H9 (cell line): ENCODE measurements around the gene RIBC1. TPM values are rescaled to one million over a fixed set of nuclear protein-coding genes. Genes with fewer than 3 reads are reported as not detected.

Source experiments
- DNase-seq: peaks from one replicate; pipeline ENCODE4 v3.0.0-alpha.2; 2017
- H2AFZ ChIP-seq: one replicate; pipeline ENCODE4 v1.6.1; 2013; ENCODE audit warnings: mild to moderate bottlenecking, low read length, control low read depth, moderate library complexity
- H2AK5ac ChIP-seq: 2 replicates; pipeline ENCODE4 v1.6.1; 2013; ENCODE audit warnings: low read length, control low read depth, mixed read lengths; ENCODE audit not compliant: insufficient read length
- H2BK120ac ChIP-seq: one replicate; pipeline ENCODE4 v1.6.1; 2013; ENCODE audit warnings: low read depth, mild to moderate bottlenecking, low read length, control low read depth, inconsistent platforms; ENCODE audit not compliant: poor library complexity, severe bottlenecking
- H2BK12ac ChIP-seq: 2 replicates; pipeline ENCODE4 v1.6.1; 2013; ENCODE audit warnings: low read length, control low read depth, mixed read lengths, low read depth; ENCODE audit not compliant: insufficient read length
- H2BK15ac ChIP-seq: 2 replicates; pipeline ENCODE4 v1.6.1; 2013; ENCODE audit warnings: low read depth, low read length, control low read depth
- H2BK20ac ChIP-seq: one replicate; pipeline ENCODE4 v1.6.1; 2013; ENCODE audit warnings: low read depth, mild to moderate bottlenecking, low read length, control low read depth, inconsistent platforms; ENCODE audit not compliant: poor library complexity, severe bottlenecking
- H2BK5ac ChIP-seq: 2 replicates; pipeline ENCODE4 v1.6.1; 2013; ENCODE audit warnings: low read length, control low read depth, mixed read lengths; ENCODE audit not compliant: insufficient read length
- H3K14ac ChIP-seq: 2 replicates; pipeline ENCODE4 v1.6.1; 2013; ENCODE audit warnings: low read length, control low read depth; ENCODE audit not compliant: insufficient read depth
- H3K18ac ChIP-seq: 2 replicates; pipeline ENCODE4 v1.6.1; 2013; ENCODE audit warnings: low read depth, mild to moderate bottlenecking, mixed read lengths, low read length, control low read depth; ENCODE audit not compliant: insufficient read length
- H3K23ac ChIP-seq: 2 replicates; pipeline ENCODE4 v1.6.1; 2013; ENCODE audit warnings: low read length, control low read depth, mixed read lengths, low read depth; ENCODE audit not compliant: insufficient read length
- H3K23me2 ChIP-seq: 2 replicates; pipeline ENCODE4 v1.6.1; 2013; ENCODE audit warnings: low read depth, mild to moderate bottlenecking, mixed read lengths, low read length, control low read depth; ENCODE audit not compliant: insufficient read length, poor library complexity, severe bottlenecking
- H3K27ac ChIP-seq: 2 replicates; pipeline ENCODE4 v1.5.1; 2013; ENCODE audit warnings: low read length, control low read depth, mixed read lengths, low read depth; ENCODE audit not compliant: insufficient read length
- H3K27me3 ChIP-seq: 2 replicates; pipeline ENCODE4 v1.6.1; 2013; ENCODE audit warnings: low read length, control low read depth, inconsistent platforms; ENCODE audit not compliant: insufficient read depth
- H3K4ac ChIP-seq: 2 replicates; pipeline ENCODE4 v1.6.1; 2013; ENCODE audit warnings: low read depth, mild to moderate bottlenecking, control low read depth, inconsistent platforms, low read length, moderate library complexity
- H3K4me1 ChIP-seq: 2 replicates; pipeline ENCODE4 v1.6.1; 2013; ENCODE audit warnings: low read length, control low read depth, inconsistent platforms; ENCODE audit not compliant: insufficient read depth
- H3K4me2 ChIP-seq: 2 replicates; pipeline ENCODE4 v1.6.1; 2013; ENCODE audit warnings: low read length, control low read depth, mixed read lengths; ENCODE audit not compliant: insufficient read length, insufficient read depth
- H3K56ac ChIP-seq: 2 replicates; pipeline ENCODE4 v1.6.1; 2013; ENCODE audit warnings: low read depth, mild to moderate bottlenecking, mixed read lengths, low read length, control low read depth; ENCODE audit not compliant: insufficient read length
- H3K79me1 ChIP-seq: 2 replicates; pipeline ENCODE4 v1.6.1; 2013; ENCODE audit warnings: low read depth, mild to moderate bottlenecking, moderate library complexity, low read length, control low read depth, inconsistent platforms; ENCODE audit not compliant: insufficient read depth, poor library complexity, severe bottlenecking
- H3K79me2 ChIP-seq: 2 replicates; pipeline ENCODE4 v1.6.1; 2013; ENCODE audit warnings: low read length, control low read depth, inconsistent platforms; ENCODE audit not compliant: insufficient read depth
- H3K9ac ChIP-seq: 2 replicates; pipeline ENCODE4 v1.6.1; 2013; ENCODE audit warnings: low read length, control low read depth, mixed read lengths; ENCODE audit not compliant: insufficient read length; ENCODE audit errors: extremely low read depth
- H3K9me3 ChIP-seq: one replicate; pipeline ENCODE4 v1.6.1; 2013; ENCODE audit warnings: low read depth, low read length, inconsistent platforms; ENCODE audit not compliant: control insufficient read depth
- H3T11ph ChIP-seq: one replicate; pipeline ENCODE4 v1.6.1; 2013; ENCODE audit warnings: mild to moderate bottlenecking, low read length, control low read depth, inconsistent platforms
- H4K20me1 ChIP-seq: one replicate; pipeline ENCODE4 v1.6.1; 2013; ENCODE audit not compliant: control insufficient read depth, insufficient read length, insufficient read depth
- H4K5ac ChIP-seq: 2 replicates; pipeline ENCODE4 v1.6.1; 2013; ENCODE audit warnings: low read depth, mild to moderate bottlenecking, mixed read lengths, low read length, control low read depth; ENCODE audit not compliant: insufficient read length
- H4K8ac ChIP-seq: replicated peaks from 2 replicates; pipeline ENCODE4 v1.6.1; 2013; ENCODE audit warnings: low read length, control low read depth, mixed read lengths, low read depth; ENCODE audit not compliant: insufficient read length
- H4K91ac ChIP-seq: 2 replicates; pipeline ENCODE4 v1.6.1; 2013; ENCODE audit warnings: low read depth, mild to moderate bottlenecking, moderate library complexity, mixed read lengths, low read length, control low read depth; ENCODE audit not compliant: insufficient read length
- H3K27ac Mint-ChIP-seq, 3 experiments: 2 replicates in 2 of 3; 3 replicates in 1 of 3; pipeline ENCODE4 v1.8.0; 2020 to 2021; ENCODE audit warnings: mixed read lengths in 3 of 3, mild to moderate bottlenecking in 1 of 3, moderate library complexity in 1 of 3
- H3K27me3 Mint-ChIP-seq: 2 replicates; pipeline ENCODE4 v1.8.0; 2021; ENCODE audit warnings: low read depth, mild to moderate bottlenecking, moderate library complexity, mixed read lengths
- H3K36me3 Mint-ChIP-seq, 3 experiments: 2 replicates in 2 of 3; 3 replicates in 1 of 3; pipeline ENCODE4 v1.8.0; 2020 to 2021; ENCODE audit warnings: low read depth in 3 of 3, mixed read lengths in 3 of 3; ENCODE audit not compliant: insufficient read depth in 1 of 3
- H3K4me1 Mint-ChIP-seq, 2 experiments: 2 replicates each; pipeline ENCODE4 v1.8.0; 2020; ENCODE audit warnings: mixed read lengths in 2 of 2
- H3K4me3 Mint-ChIP-seq, 2 experiments: 2 replicates in 1 of 2; 3 replicates in 1 of 2; pipeline ENCODE4 v1.8.0; 2020 to 2021; ENCODE audit warnings: mild to moderate bottlenecking in 2 of 2, mixed read lengths in 2 of 2, moderate library complexity in 1 of 2
- H3K9me3 Mint-ChIP-seq, 2 experiments: 2 replicates in 1 of 2; 3 replicates in 1 of 2; pipeline ENCODE4 v1.8.0; 2020; ENCODE audit warnings: mild to moderate bottlenecking in 2 of 2, mixed read lengths in 2 of 2, moderate library complexity in 1 of 2
- WGBS: extraction: QIAGEN DNeasy Blood & Tissue Kit; methylation state at CpG from one replicate; pipeline ENCODE4 v1.1.7; 2013; ENCODE audit warnings: missing lambda C conversion rate, low lambda C conversion rate, mixed read lengths; ENCODE audit not compliant: insufficient read length; ENCODE audit errors: extremely low coverage; 5-methylcytosine and 5-hydroxymethylcytosine counted together
- total RNA-seq: library from RNA; stranded (reverse); gene quantifications from 2 replicates; pipeline ENCODE4 v1.2.1, GENCODE V29; 2021
- TF ChIP-seq, protein P1 (sequence below): fragments of 200-600 bp; sonication (generic); conservative IDR thresholded peaks from 3 replicates; pipeline ENCODE4 v1.8.0; 2021; ENCODE audit warnings: antibody characterized with exemption, mild to moderate bottlenecking

Gene RIBC1
- total RNA-seq, 1 experiment from 2014 or later = 1.2 TPM

DNA sequence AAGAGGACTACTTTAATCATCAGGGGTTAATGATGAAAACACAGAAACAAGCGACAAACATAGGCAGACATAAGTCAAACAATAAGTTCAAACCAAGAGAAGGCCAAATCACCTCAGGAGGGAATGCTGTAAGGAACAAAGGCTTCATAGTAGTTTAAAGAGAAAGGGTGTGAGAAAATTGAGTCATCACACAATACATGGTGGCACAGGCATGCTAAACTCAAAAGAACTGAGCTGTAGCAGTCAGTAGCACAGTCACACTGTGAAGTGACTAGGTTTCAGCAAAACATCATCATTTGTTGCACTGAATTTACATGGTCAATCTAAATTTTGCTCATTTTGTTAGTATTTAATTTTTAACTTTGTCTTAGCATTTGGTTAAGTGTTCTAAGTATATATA, 24.5 kb upstream of the RIBC1 start:
- TF ChIP-seq, protein P1, sequence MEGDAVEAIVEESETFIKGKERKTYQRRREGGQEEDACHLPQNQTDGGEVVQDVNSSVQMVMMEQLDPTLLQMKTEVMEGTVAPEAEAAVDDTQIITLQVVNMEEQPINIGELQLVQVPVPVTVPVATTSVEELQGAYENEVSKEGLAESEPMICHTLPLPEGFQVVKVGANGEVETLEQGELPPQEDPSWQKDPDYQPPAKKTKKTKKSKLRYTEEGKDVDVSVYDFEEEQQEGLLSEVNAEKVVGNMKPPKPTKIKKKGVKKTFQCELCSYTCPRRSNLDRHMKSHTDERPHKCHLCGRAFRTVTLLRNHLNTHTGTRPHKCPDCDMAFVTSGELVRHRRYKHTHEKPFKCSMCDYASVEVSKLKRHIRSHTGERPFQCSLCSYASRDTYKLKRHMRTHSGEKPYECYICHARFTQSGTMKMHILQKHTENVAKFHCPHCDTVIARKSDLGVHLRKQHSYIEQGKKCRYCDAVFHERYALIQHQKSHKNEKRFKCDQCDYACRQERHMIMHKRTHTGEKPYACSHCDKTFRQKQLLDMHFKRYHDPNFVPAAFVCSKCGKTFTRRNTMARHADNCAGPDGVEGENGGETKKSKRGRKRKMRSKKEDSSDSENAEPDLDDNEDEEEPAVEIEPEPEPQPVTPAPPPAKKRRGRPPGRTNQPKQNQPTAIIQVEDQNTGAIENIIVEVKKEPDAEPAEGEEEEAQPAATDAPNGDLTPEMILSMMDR = no peak
- Histone ChIP-seq H4K91ac (no peak overlapping the region), H3K14ac (no peak overlapping the region), H3K27me3 (no peaks in the 10 kb centered on the region), H2BK120ac (no peak overlapping the region), H3K56ac (no peak overlapping the region), H3T11ph (no peak overlapping the region), H3K79me1 (no peaks in the 10 kb centered on the region), H3K4me1 (no peaks in the 10 kb centered on the region), H4K5ac (no peak overlapping the region), H3K23ac (no peak overlapping the region), H3K27ac (no peak overlapping the region), H3K9me3 (peaks cover 32% of the 10 kb centered on the region), H3K4me2 (no peak overlapping the region), H4K8ac (no peak overlapping the region), H3K23me2 (no peaks in the 10 kb centered on the region), H3K18ac (no peak overlapping the region), H2BK15ac (no peak overlapping the region), H2BK20ac (no peak overlapping the region), H2AFZ (no peak overlapping the region), H2BK12ac (no peak overlapping the region), H2BK5ac (no peak overlapping the region), H2AK5ac (no peak overlapping the region), H3K79me2 (no peaks in the 10 kb centered on the region), H4K20me1 (no peaks in the 10 kb centered on the region), H3K4ac (no peak overlapping the region), H3K9ac (no peak overlapping the region)
- H3K27me3 Mint-ChIP-seq = no peaks in the 10 kb centered on the region
- H3K4me3 Mint-ChIP-seq = no peak overlapping the region
- DNase-seq = no peak
- no CpG with 5 or more reads among the region's 1 CpG for WGBS
- peaks cover 21 to 26% of the 10 kb centered on the region in 2 experiments for H3K4me1 Mint-ChIP-seq
- H3K27ac Mint-ChIP-seq = no peak overlapping the region; a peak in 1 of 7 replicates
- H3K36me3 Mint-ChIP-seq = peaks cover 34 to 67% (median 42%) of the 10 kb centered on the region in 3 experiments; a peak in 6 of 7 replicates
- H3K9me3 Mint-ChIP-seq = peaks cover 54 to 72% of the 10 kb centered on the region in 2 experiments
